ENCODE measurements around the gene SLC4A2. TPM values are rescaled to one million over a fixed set of nuclear protein-coding genes. Genes with fewer than 3 reads are reported as not detected.

The SLC4A2 gene
- total RNA-seq, 6 experiments from 2014 or later = 153 to 188 (median 164) TPM

- H3K27me3 Mint-ChIP-seq (ENCODE audit: insufficient read depth) = no peaks in the 10 kb centered on the region; the same call in 1 of the 2 replicates
- peaks cover 44% of the 10 kb centered on the region for H3K4me1 Mint-ChIP-seq (ENCODE audit: low read depth)
Measured at GRCh38 chr7:151115121-151115835, 55.9 kb downstream of the SLC4A2 start.

GRCh38 chr7:151115836-151116418 lies 56.5 kb downstream of the SLC4A2 start:
- H3K27ac Mint-ChIP-seq = peak overlapping the region; percentile 50
- peaks cover 37% of the 10 kb centered on the region for H3K4me1 Mint-ChIP-seq (ENCODE audit: low read depth)
- no peak for TF ChIP-seq CTCF (IDR thresholded peaks at IDR 0.05)
- no peaks in the 10 kb centered on the region for H3K9me3 Mint-ChIP-seq
- peak overlapping the region; percentile 76 for H3K4me3 Mint-ChIP-seq
- no peaks in the 10 kb centered on the region; the same call in 1 of the 2 replicates for H3K27me3 Mint-ChIP-seq (ENCODE audit: insufficient read depth)
- DNase-seq = no peak
- peaks cover 11% of the 10 kb centered on the region for H3K36me3 Mint-ChIP-seq (ENCODE audit: low read depth)

More at GRCh38 chr7:151115121-151115835, 55.9 kb downstream of the SLC4A2 start:
- DNase-seq = no peak
- no peak for TF ChIP-seq CTCF (IDR thresholded peaks at IDR 0.05)
- Mint-ChIP-seq H3K27ac (peak overlapping the region; percentile 50), H3K4me3 (peak overlapping the region; percentile 76), H3K36me3 (ENCODE audit: low read depth) (peaks cover 5% of the 10 kb centered on the region), H3K9me3 (no peaks in the 10 kb centered on the region)

DNA sequence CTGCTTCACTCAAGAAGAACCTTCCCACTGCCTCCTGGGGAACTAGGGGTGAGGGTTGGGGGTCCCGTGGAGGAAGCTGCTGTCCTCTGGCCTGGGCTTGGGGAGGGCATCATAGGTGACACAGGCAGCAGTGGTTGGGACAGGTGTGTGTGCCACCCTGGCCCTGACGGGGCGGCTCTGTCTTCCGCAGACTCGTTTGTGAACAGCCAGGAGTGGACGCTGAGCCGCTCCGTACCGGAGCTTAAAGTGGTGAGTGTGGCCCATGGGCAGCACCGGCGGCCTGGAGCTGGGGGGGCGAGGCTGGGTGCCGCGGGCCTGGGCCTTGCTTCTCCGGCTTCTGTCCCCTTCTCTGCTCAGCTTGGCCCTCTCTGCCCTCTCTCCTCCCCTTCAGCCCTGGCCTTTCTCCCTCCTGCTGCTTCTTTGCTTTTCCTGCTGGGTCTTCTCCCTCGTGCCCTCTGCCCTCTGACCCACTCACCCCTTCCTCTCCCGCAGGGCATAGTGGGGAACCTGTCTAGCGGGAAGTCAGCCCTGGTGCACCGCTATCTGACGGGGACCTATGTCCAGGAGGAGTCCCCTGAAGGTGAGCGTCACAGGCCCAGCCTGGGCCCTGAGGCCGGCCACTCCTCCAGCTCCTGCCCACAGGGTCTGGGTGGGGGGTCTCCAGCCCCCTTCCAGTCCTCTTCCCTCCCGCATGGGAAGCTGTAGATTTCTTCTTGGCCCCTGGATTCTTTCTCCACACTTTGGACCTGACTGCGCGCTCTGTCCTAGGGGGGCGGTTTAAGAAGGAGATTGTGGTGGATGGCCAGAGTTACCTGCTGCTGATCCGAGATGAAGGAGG lies 57.4 kb downstream of the SLC4A2 start:
- Mint-ChIP-seq H3K4me3 (no peak overlapping the region), H3K4me1 (ENCODE audit: low read depth) (peaks cover 30% of the 10 kb centered on the region), H3K36me3 (ENCODE audit: low read depth) (peaks cover 18% of the 10 kb centered on the region), H3K27me3 (ENCODE audit: insufficient read depth) (no peaks in the 10 kb centered on the region; the same call in 1 of the 2 replicates), H3K9me3 (no peaks in the 10 kb centered on the region), H3K27ac (no peak overlapping the region)
- TF ChIP-seq CTCF (IDR thresholded peaks at IDR 0.05) = no peak
- no peak for DNase-seq

- Mint-ChIP-seq H3K27ac (no peak overlapping the region), H3K9me3 (no peaks in the 10 kb centered on the region), H3K36me3 (ENCODE audit: low read depth) (peaks cover 18% of the 10 kb centered on the region), H3K4me3 (no peak overlapping the region), H3K4me1 (ENCODE audit: low read depth) (peaks cover 22% of the 10 kb centered on the region), H3K27me3 (ENCODE audit: insufficient read depth) (no peaks in the 10 kb centered on the region; the same call in 1 of the 2 replicates)
- DNase-seq = no peak
- no peak for TF ChIP-seq CTCF (IDR thresholded peaks at IDR 0.05)
Measured at GRCh38 chr7:151117565-151117964, 58.2 kb downstream of the SLC4A2 start.

DNA sequence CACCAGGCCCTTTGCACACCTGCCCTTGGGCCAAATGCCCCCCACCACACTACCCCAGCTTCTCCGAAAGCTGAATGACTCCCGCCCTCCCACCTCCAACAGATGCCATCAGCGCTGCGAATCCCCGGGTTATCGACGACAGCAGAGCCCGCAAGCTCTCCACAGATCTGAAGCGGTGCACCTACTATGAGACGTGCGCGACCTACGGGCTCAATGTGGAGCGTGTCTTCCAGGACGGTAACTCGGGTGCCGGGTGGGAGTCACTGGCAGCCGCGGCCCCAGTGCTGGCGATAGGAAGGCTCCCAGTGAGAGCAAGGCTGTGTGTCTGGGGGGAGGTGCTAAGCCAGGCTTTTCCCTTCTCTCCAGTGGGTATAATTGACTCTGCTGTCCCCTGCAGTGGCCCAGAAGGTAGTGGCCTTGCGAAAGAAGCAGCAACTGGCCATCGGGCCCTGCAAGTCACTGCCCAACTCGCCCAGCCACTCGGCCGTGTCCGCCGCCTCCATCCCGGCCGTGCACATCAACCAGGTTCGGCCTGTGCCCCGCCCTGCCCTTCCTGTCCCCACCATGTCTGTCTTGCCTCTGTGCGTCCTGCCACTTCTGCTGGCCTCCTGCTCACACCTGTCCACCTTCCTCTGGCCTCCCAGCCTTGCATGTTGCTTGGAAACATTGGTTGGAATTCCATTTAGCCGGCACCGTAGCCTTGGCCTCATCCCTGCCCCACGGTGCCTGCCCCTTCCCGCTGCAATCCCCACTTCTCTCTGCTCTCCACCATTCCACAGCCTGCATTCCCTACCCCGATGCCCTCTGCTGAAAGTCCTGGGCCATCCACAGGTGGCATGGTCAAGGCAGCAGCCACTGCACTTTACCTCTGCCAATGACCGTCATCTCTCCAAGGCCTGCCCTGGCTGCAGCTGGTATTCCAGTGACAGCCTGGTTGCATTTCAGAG lies 59.0 kb downstream of the SLC4A2 start:
- H3K4me1 Mint-ChIP-seq (ENCODE audit: low read depth) = peaks cover 14% of the 10 kb centered on the region
- no peak overlapping the region for H3K27ac Mint-ChIP-seq
- no peak for DNase-seq
- no peaks in the 10 kb centered on the region for H3K9me3 Mint-ChIP-seq
- no peaks in the 10 kb centered on the region; the same call in 1 of the 2 replicates for H3K27me3 Mint-ChIP-seq (ENCODE audit: insufficient read depth)
- no peak overlapping the region for H3K4me3 Mint-ChIP-seq
- TF ChIP-seq CTCF (IDR thresholded peaks at IDR 0.05) = no peak
- H3K36me3 Mint-ChIP-seq (ENCODE audit: low read depth) = peaks cover 18% of the 10 kb centered on the region

Measured in HFFc6 (cell line).